ENCODE data around the gene TMEM244.

GRCh38 chr6:129894921-129895320, 33.8 kb upstream of the TMEM244 start:
- no peak for TF ChIP-seq CTCF (IDR thresholded peaks at IDR 0.05)
- no peak for TF ChIP-seq POLR2A (IDR thresholded peaks at IDR 0.05)
